ENCODE measurements around the gene LEAP2. TPM values are rescaled to one million over a fixed set of nuclear protein-coding genes. Genes with fewer than 3 reads are reported as not detected.
"Not testable (repeated sequence)": the region's sequence is repeated elsewhere in the genome, so short reads cannot be mapped to it uniquely, and the experiment has no call there.

Gene LEAP2
- total RNA-seq, 1 experiment from 2014 or later: 3.2 TPM

DNA sequence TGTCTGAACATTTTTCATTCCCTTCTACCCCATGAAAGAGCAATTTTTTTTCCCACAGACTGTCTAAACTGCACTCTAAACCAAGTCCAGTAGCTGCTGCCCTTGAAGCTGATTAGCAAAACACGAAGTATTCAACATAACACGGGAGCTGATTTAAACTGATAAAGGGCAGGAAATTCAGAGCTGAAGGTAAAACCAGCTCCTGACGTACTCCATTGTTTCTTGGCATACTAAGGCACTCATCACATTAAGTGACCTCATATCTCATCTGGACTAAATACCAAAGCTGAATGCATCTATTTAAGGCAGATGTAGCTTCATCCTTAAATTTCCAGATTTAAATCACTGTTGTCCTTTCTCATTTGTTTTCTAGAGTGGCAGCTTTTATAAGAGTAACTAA lies 19.2 kb upstream of the LEAP2 start:
- DNase-seq (ENCODE audit: unreplicated experiment): no peak
- Mint-ChIP-seq H3K4me1 (ENCODE audit: insufficient read depth, unreplicated experiment) (no peaks in the 10 kb centered on the region), H3K4me3 (ENCODE audit: unreplicated experiment) (no peak overlapping the region), H3K36me3 (ENCODE audit: insufficient read depth, unreplicated experiment) (no peaks in the 10 kb centered on the region), H3K27ac (ENCODE audit: low read depth, unreplicated experiment) (no peak overlapping the region), H3K9me3 (ENCODE audit: unreplicated experiment) (no peaks in the 10 kb centered on the region), H3K27me3 (ENCODE audit: insufficient read depth, unreplicated experiment) (peaks cover 13% of the 10 kb centered on the region)
- ChIA-PET CTCF (interaction anchor here (0.7 to 6.6 kb wide), 7 partner anchors 9 to 54 kb away, joined by 3 to 37 read pairs (median 4); partner anchors contain the start of genes GDF9 and UQCRQ), POLR2A (interaction anchor here (1.0 to 4.8 kb wide), 5 partner anchors 9 to 22 kb away, joined by 3 to 53 read pairs (median 11); partner anchors contain the start of genes GDF9 and UQCRQ)
- TF ChIP-seq, protein P1, sequence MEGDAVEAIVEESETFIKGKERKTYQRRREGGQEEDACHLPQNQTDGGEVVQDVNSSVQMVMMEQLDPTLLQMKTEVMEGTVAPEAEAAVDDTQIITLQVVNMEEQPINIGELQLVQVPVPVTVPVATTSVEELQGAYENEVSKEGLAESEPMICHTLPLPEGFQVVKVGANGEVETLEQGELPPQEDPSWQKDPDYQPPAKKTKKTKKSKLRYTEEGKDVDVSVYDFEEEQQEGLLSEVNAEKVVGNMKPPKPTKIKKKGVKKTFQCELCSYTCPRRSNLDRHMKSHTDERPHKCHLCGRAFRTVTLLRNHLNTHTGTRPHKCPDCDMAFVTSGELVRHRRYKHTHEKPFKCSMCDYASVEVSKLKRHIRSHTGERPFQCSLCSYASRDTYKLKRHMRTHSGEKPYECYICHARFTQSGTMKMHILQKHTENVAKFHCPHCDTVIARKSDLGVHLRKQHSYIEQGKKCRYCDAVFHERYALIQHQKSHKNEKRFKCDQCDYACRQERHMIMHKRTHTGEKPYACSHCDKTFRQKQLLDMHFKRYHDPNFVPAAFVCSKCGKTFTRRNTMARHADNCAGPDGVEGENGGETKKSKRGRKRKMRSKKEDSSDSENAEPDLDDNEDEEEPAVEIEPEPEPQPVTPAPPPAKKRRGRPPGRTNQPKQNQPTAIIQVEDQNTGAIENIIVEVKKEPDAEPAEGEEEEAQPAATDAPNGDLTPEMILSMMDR (IDR thresholded peaks at IDR 0.05; ENCODE audit: unreplicated experiment): no peak
- intact Hi-C loops (cut with micrococcal nuclease): no loop called here
- no TSS peak for BruUV-seq (replicated peaks)

DNA sequence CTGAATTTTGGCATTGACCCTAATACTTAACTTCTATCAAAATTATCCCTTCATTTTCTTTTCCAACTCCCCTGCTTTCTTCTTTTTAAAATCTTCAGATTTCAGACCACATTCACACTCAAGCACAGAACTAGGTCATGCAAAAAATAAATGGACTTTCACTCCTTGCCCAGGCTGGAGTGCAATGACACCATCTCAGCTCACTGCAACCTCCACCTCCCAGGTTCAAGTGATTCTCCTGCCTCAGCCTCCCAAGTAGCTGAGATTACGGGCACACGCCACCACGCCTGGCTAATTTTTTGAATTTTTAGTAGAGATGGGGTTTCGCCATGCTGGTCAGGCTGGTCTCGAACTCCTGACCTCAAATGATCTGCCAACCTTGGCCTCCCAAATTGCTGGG lies 18.5 kb upstream of the LEAP2 start:
- H3K27ac Mint-ChIP-seq (ENCODE audit: low read depth, unreplicated experiment); H3K4me3 Mint-ChIP-seq (ENCODE audit: unreplicated experiment); BruUV-seq (replicated peaks); intact Hi-C loops (cut with micrococcal nuclease); H3K36me3 Mint-ChIP-seq (ENCODE audit: insufficient read depth, unreplicated experiment); DNase-seq (ENCODE audit: unreplicated experiment); H3K9me3 Mint-ChIP-seq (ENCODE audit: unreplicated experiment); H3K4me1 Mint-ChIP-seq (ENCODE audit: insufficient read depth, unreplicated experiment): not testable (repeated sequence)
- CTCF ChIA-PET: interaction anchor here (0.7 to 6.6 kb wide), 7 partner anchors 10 to 616 kb away, joined by 3 to 37 read pairs (median 4); partner anchors contain the start of genes GDF9 and UQCRQ
- POLR2A ChIA-PET: interaction anchor here (0.5 to 4.8 kb wide), 7 partner anchors 9 to 983 kb away, joined by 3 to 53 read pairs (median 4); partner anchors contain the start of genes GDF9 and UQCRQ
- peaks cover 13% of the 10 kb centered on the region for H3K27me3 Mint-ChIP-seq (ENCODE audit: insufficient read depth, unreplicated experiment)

DNA sequence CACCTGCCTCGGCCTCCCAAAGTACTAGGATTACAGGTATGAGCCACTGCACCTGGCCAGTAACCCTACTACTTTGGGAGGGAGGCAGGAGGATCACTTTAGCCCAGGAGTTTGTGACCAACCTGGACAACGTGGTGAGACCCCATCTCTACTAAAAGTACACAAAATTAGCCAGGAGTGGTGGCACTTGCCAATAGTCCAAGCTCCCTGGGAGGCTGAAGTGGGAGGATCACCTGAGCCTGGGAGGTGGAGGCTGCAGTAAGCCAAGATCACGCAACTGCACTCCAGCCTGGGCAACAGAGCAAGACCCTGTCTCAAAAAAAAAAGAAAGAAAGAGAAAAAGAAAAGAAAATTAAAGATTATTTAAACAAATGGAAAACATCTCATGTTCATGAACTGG lies 17.5 kb upstream of the LEAP2 start:
- intact Hi-C loops (cut with micrococcal nuclease): no loop called here
- Mint-ChIP-seq H3K4me1 (ENCODE audit: insufficient read depth, unreplicated experiment) (no peaks in the 10 kb centered on the region), H3K36me3 (ENCODE audit: insufficient read depth, unreplicated experiment) (no peaks in the 10 kb centered on the region), H3K27ac (ENCODE audit: low read depth, unreplicated experiment) (no peak overlapping the region), H3K4me3 (ENCODE audit: unreplicated experiment) (no peak overlapping the region), H3K9me3 (ENCODE audit: unreplicated experiment) (no peaks in the 10 kb centered on the region), H3K27me3 (ENCODE audit: insufficient read depth, unreplicated experiment) (peaks cover 13% of the 10 kb centered on the region)
- no TSS peak for BruUV-seq (replicated peaks)
- POLR2A ChIA-PET: interaction anchor here (2.0 to 4.8 kb wide), 3 partner anchors 8 to 16 kb away, joined by 4 to 53 read pairs (median 20); partner anchors contain the start of genes GDF9 and UQCRQ
- DNase-seq (ENCODE audit: unreplicated experiment): no peak
- CTCF ChIA-PET: interaction anchor here (0.7 to 13.6 kb wide), 5 partner anchors 9 to 617 kb away, joined by 3 to 211 read pairs (median 4); partner anchors contain the start of genes GDF9, SHROOM1 and UQCRQ
- TF ChIP-seq, protein P1 (IDR thresholded peaks at IDR 0.05; ENCODE audit: unreplicated experiment): no peak

DNA sequence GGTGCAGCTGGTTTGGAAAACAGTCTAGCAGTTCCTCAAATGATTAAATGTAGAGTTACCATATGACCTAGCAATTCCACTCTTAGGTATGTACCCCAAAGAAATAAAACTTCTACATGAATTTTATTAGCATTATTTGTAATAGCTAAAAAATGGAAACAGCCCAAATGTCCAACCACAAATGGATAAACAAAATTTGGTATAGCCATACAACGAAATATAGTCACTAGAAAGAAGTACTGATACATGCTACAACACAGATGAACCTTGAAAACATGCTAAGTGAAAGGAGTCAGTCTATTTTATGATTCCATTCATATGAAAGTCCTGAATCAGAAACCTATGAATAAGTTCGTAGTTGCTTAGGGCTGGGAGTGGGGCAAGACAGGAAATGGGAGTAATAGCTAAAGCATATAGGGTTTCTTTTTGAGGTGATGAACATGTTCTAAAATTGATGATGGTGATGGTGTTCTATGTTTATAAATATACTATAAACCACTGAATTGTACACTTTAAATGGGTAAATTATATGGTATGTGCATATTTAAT lies 13.5 kb upstream of the LEAP2 start:
- no peaks in the 10 kb centered on the region for H3K4me1 Mint-ChIP-seq (ENCODE audit: insufficient read depth, unreplicated experiment)
- H3K9me3 Mint-ChIP-seq (ENCODE audit: unreplicated experiment): no peaks in the 10 kb centered on the region
- H3K36me3 Mint-ChIP-seq (ENCODE audit: insufficient read depth, unreplicated experiment): no peaks in the 10 kb centered on the region
- no peak overlapping the region for H3K27ac Mint-ChIP-seq (ENCODE audit: low read depth, unreplicated experiment)
- ChIA-PET CTCF (interaction anchor here (0.8 to 13.6 kb wide), 7 partner anchors 8 to 333 kb away, joined by 3 to 211 read pairs (median 7); partner anchors contain the start of gene SHROOM1), POLR2A (interaction anchor here (0.7 to 1.9 kb wide), 4 partner anchors 13 to 105 kb away, joined by 3 to 7 read pairs (median 4); no protein-coding TSS in a partner anchor)
- no peak for DNase-seq (ENCODE audit: unreplicated experiment)
- TF ChIP-seq, protein P1 (IDR thresholded peaks at IDR 0.05; ENCODE audit: unreplicated experiment): no peak
- no TSS peak for BruUV-seq (replicated peaks)
- H3K27me3 Mint-ChIP-seq (ENCODE audit: insufficient read depth, unreplicated experiment): peaks cover 13% of the 10 kb centered on the region
- intact Hi-C loops (cut with micrococcal nuclease): no loop called here
- H3K4me3 Mint-ChIP-seq (ENCODE audit: unreplicated experiment): no peak overlapping the region

All from MCF 10A (cell line).